Measurements from ENCODE around the gene NDE1.

DNA sequence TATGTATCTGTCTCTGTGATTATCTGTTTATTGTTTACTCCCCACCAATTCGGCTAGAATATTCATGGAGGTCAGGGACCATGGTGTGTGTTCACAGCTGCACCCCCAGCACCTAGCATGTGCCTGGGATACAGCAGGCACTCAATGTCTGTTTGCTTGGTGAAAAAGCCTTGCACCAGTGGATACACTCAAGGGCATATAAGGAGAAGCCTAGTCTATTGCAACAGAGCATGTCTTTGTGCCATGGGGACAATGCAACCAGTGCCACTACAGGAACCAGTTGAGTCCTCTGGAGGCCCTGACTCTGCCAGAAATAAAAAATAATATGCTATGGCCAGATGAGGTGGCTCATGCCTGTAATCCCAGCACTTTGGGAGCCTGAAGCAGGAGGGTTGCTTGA, 93.6 kb downstream of the NDE1 start:
- TF ChIP-seq, protein P1, sequence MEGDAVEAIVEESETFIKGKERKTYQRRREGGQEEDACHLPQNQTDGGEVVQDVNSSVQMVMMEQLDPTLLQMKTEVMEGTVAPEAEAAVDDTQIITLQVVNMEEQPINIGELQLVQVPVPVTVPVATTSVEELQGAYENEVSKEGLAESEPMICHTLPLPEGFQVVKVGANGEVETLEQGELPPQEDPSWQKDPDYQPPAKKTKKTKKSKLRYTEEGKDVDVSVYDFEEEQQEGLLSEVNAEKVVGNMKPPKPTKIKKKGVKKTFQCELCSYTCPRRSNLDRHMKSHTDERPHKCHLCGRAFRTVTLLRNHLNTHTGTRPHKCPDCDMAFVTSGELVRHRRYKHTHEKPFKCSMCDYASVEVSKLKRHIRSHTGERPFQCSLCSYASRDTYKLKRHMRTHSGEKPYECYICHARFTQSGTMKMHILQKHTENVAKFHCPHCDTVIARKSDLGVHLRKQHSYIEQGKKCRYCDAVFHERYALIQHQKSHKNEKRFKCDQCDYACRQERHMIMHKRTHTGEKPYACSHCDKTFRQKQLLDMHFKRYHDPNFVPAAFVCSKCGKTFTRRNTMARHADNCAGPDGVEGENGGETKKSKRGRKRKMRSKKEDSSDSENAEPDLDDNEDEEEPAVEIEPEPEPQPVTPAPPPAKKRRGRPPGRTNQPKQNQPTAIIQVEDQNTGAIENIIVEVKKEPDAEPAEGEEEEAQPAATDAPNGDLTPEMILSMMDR (IDR thresholded peaks at IDR 0.05) = no peak
- no peak for TF ChIP-seq POLR2AphosphoS5 (IDR thresholded peaks at IDR 0.05; ENCODE audit: insufficient read depth in 1 of 2, low read depth in 1 of 2)
- TF ChIP-seq POLR2A (IDR thresholded peaks at IDR 0.05) = no peak
